ENCODE results near the gene PCP4.
A peak's percentile ranks its signal among the peaks of the same experiment; 100 is the strongest.

Gene PCP4

DNA sequence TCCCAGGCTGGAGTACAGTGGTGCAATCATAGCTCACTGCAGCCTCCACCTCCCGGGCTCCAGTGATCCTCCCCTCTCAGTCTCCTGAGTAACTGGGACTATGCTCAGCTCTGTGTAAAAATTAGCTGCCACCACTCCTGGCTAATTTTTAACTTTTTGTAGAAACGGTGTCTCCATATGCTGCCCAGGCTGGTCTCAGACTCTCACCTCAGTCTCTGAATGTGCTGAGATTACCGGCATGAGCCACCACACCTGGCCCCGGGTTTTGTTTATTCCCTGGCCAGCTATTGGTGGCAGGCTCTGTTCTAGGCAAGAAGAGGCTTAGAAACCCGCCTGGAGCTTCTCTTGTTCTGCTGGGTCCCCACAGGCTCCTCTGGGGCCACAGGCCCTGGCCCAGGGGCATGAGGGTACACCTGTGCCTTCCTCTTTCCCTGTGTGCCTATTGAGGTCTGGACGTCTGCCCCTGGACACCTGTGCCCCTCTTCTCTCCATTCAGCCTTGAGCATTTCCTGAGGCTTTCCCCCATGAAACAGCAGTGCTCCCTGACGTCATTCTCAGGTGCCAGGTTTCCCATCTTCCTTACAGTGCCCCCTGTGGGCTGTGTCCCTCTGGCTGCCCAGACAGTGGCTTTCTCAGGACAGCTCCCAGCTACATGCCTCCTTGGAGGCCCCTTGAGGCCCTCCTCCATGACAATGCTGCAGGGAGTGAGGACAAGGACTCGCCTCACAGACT, 57.5 kb downstream of the PCP4 start:
- DNase-seq: no peak

GRCh38 chr21:39927304-39927886, 60.2 kb downstream of the PCP4 start:
- DNase-seq: no peak

DNA sequence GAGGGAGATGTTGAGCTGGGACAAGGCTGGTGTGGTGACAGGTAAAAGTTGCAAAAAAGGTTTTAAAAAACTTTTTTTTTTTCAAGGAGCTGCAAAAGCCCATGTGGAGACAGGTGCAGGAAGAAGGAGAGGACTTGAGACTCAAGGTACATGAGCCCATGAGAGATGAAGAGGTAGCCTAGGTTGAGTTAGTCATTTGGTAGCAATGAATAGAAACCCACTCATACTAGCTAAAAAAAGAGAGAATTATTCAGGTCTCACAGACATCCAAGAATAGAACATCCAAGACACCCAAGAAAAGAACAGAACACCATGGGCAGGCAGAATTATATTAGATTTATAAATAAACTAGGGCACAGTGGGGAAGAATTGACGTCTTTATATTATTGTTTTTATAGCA, 65.1 kb downstream of the PCP4 start:
- no peak for DNase-seq

- DNase-seq: peak; percentile 4
These were observed 67.7 kb downstream of the PCP4 start for GRCh38 chr21:39934895-39935294.

DNA sequence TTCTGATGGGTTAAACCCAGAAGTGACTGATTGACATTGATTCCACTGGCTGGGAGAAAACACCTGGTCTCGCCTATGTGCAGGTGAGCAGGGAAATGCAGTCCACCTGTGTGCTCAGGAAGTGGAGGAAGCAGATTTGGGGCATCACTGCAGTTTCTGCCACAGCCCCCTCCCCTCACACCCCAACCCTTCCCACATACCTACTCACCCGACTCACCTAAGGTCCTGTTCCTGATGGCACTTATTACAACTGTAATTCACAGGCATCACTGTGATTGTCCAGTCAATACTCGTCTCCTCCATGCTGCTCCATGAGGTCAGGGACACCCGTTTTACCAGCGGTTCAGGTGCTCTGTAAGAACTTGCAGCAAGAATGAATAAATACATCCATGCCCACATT, 68.5 kb downstream of the PCP4 start:
- no peak for DNase-seq

DNA sequence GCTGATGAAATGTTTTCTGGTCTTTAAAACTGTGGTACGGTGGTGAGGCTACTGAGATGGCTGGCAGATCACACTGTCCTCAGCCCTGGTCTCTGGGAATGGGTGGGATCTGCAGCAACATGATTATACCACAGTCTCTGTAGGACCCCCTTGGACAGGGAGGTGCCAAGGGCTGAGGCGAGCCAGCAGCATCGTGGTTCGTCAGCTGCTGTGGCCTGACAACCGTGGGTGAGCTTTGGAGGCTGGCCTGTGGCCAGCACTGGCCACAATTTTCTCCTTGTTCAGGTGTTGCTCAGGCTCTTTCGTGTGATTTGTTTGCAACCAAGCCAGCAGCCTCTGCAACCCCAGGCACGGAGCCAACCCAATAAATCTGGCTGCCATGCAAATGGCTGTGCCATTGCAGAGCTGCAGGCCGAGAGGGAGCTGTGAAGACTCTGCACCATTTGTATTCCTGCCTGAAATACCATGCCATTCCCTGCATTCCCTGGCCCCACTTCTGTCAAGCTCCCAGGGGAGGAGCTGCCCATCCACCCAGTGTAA, 70.9 kb downstream of the PCP4 start:
- no peak for DNase-seq

DNA sequence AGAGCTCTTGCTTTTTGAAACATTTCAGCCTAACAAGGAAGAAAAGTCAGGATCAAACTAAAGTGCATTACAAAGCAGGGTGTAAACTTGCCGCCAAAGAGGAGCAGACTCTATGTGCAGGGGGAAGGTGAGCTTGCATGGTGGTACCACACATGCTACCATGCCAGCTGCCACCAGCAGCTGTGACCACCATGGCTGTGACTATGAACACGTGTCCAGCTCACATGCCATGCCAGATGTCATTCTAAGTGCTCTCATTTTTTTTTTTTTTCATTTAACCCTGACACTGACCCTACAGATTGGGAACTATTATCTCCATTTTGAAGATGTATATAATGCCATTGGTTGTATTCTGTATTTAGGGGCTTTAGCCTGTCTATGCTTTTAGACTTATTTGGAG, 79.0 kb downstream of the PCP4 start:
- DNase-seq: no peak

DNA sequence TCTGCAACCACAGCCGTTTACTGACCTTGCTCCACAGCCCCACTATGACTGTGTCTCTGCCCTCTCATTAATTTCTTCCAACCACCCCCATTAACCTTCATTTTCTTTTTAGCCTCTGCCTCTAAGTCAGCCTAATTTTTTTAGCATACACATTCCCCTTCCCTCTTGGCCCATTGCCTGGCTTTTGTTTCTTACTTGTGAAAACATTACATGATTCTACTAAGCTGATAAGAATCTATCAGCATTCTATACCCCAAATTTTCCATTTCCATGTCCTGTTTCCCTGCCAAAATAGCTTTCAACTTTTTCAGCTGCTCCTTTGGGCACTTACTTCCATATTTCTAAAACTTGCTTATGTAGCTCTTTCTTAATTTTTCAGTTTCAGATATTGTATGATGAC, 79.8 kb downstream of the PCP4 start:
- DNase-seq: no peak

GRCh38 chr21:39951183-39952101, 84.2 kb downstream of the PCP4 start:
- no peak for DNase-seq

- no peak for DNase-seq
These were observed 85.0 kb downstream of the PCP4 start for GRCh38 chr21:39952265-39952664.

DNA sequence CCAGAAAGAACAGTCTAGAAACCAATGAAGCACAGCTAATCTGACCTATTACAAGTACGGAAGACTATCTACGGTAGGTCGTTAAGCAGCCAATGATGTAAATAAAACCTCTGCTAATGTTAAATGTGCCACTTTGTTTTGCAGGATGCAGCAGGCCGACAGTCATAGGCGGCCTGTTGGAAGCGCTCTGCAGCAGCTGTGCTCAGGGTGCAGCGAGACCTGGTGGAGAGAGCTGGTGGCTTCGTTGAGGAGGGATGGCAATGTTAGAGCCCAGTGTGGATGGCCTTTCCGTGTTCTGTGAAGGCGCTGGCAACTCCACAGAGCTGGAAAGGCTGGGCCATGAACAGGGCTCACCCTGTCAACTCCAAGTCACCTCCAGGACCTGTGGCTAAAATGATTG, 87.3 kb downstream of the PCP4 start:
- DNase-seq: no peak

DNA sequence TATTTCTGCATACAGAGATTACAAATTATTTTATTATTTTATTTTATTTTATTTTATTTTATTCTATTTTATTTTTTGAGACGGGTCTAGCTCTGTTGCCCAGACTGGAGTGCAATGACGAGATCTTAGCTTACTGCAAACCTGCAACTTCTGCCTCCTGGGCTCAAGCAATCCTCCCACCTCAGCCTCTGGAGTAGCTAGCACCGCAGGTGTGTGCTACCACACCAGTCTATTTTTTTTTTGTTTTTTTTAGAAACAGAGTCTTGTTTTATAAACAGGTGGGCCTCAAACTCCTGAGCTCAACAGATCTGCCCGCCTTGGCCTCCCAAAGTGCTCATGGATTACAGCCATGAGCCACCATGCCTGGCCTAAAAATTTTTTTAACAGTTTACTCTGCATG, 88.1 kb downstream of the PCP4 start:
- DNase-seq: no peak

GRCh38 chr21:39956586-39956985, 89.3 kb downstream of the PCP4 start:
- no peak for DNase-seq

DNA sequence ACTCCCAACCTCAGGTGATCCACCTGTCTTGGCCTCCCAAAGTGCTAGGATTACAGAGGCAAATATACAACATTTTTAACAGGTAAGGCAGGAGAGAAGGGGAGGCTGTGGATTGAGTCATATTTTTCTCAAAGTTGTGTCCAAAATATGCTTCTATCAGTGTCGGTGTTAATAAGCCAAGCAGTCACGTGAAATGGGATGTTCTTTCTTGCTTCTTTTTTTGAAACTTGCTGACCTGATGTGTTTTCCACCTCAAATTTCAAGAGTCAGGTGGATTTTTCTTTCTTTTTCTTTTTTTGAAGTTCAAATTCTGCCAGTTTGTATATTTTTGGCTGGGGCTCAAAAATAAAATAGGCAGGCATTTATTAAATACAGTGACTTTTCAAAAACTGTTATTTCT, 91.5 kb downstream of the PCP4 start:
- no peak for DNase-seq

- no peak for DNase-seq
These were observed 94.0 kb downstream of the PCP4 start for GRCh38 chr21:39961251-39961650.

- DNase-seq: no peak
These were observed 97.8 kb downstream of the PCP4 start for GRCh38 chr21:39965026-39965425.

DNA sequence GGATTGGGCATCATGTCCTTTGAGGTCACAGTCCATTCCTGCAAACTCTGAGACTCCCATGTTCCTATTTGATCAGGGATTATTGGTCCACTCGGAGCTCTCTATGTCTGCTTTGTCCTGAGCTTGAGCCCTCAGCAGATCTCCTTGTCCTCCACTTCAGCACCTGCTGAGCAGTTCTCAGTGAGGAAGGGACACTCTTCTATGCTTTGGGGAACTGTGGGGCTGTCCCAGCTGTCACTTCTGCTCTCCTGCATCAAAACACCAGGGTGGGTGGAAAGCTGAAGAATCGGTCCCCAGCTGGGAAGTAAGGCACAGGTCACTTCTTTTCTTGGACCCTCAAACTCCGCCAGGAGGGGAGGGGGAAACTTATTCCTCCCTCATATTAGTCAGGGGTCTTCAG, 99.5 kb downstream of the PCP4 start:
- DNase-seq: no peak

GRCh38 chr21:39968010-39968409, 100.8 kb downstream of the PCP4 start:
- DNase-seq: no peak

DNA sequence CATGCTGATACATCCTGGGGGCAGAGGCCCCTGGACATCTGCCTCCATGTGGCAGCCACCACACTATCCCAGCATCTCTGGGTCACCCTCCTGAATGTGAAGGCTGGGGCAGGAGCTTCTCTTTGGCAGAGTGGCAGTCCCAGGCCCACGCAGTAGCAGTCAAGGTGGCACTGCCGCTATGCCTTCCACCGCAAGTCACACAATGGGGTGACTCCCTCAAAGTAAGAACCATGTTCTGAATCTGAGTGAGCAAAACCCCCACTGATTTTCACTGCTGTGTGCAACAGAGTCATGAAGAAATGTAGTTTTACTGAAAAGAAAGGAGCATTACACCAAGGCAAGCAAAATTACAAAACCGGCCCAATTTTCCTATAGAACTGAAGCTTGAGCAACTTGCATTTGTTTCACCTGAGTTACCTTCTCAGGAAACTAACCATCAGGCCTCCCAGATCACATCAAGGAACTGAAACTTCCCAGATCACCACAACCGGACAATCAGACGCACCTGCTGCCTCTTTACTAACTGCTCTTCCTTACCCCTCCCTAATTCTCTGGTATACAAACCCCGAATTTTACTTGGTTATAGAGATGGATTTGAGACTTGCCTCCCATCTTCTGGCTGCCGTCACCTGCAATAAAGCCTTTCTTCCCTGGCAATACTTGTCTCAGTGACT, 102.6 kb downstream of the PCP4 start:
- DNase-seq: no peak

DNA sequence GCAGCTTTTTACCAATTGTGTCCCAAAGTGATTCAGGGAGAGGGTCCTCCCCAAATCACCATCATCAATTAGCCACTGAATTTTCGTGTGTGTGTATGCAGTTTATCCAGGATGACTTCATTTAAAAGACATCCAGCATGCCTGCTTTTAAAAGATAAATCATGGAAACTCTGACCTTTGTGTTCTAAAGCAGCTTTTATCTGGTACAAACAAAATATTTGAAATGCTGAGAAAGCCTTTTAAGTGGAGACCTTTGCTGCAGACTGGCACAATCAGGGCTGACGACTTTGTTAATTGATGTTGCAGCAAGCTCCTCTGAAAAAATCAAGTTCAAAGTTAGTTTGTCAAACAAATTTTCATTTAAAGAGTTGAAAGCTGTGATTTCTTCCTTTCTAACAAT, 104.7 kb downstream of the PCP4 start:
- DNase-seq: no peak

DNA sequence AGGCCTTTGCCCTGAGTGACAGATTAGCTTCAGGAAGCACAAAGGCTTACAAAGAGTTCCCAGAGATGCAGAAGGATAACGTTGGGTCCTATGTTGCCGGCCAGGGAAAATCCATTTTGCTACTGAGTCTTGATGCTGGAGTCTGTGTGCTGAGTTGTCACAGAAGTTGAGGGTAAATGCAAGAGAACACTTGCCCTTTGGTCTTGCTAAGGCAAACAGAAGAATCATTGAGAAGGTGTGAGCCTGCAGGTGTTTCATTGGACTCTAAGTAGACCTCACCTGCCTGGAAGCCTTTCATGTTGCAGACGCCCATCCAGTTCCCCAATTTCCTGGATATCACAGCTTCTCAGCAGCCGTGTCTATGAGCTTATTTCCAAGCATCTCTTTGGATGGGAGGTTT, 105.2 kb downstream of the PCP4 start:
- DNase-seq: no peak

- DNase-seq: no peak
These were observed 105.9 kb downstream of the PCP4 start for GRCh38 chr21:39972976-39973770.

Measured in NCI-H82 (cell line).